Measurements from ENCODE around the gene CAB39.

Gene CAB39

DNA sequence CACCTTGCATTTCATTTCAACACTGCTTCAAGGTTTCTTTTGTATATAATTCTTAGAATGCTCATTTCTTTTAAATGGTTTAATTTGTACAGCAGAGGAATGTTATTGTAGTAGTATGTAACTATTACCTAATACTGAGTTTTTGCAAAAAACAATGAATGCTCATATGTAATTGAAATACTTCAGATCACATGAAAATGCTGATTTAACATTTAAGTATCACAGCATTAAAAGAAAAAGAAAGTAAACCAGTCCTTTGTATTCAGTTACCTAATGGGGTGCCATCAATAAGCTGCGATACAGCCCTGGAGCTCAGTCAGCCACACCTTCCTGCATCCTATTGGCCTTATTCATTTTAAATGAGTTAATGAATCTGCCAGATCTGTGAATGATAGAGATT lies 106.8 kb downstream of the CAB39 start:
- DNase-seq (ENCODE audit: low read depth in 2 of 2), result no peak

DNA sequence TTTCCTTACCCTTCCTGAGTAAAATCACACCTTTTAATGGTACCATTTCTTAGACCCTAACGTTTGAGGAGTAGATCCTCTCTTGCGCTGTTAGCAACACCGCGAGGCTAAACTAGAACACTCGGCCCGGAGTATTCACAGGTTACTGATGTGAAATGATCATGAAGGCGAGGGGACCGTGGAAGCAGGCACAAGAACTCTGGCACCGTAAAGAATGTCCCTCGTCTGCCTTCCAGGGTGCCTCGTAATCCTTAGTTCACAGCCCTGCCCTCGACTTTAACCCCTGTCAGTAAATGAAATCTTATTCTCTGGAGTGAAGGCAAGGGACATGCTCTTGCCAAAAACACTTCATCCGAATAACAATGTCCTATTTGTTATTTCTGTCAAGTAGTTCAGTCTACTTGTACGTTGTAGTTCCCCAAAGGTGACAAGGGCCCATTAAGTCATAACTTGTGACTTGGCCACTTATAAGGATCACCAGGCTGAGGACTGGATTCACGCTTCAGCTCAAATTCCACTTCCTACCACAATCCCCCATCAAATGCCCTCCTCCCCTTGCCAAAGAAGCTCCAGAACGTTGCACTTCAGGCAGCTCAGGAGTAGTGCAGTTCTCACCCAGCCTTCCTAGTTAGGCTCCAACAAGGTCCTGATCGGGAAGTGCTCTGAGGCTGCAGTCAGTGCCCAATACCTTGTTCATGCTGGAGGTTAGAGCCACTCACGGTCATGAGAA lies 108.8 kb downstream of the CAB39 start:
- DNase-seq (ENCODE audit: low read depth in 2 of 2), result no peak

DNA sequence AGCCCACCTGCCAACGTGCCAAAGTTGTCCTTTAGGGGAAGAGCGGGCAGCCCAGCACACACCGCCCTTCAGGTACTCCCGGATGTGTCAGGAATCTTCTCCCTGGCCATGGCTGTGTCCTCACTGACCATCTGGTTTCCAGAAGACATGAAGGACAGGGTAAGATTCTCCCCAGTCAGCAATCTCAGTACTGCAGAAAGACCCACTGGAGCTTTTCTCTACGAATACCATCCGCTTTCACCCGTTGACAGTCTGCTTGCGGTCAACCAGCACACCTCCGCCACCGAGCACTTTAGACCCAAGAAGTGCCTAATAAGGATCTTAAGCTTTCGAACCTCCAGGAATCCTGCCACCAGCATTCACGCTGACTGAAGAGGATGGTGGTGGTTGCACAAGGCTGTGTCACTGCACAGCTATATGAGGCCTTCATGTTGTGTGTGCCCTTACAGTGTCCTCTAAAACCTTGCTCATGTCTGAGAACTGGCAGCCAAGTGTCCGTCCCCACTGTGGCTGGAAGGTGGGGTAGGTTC lies 109.4 kb downstream of the CAB39 start:
- no peak for DNase-seq (ENCODE audit: low read depth in 2 of 2)

DNA sequence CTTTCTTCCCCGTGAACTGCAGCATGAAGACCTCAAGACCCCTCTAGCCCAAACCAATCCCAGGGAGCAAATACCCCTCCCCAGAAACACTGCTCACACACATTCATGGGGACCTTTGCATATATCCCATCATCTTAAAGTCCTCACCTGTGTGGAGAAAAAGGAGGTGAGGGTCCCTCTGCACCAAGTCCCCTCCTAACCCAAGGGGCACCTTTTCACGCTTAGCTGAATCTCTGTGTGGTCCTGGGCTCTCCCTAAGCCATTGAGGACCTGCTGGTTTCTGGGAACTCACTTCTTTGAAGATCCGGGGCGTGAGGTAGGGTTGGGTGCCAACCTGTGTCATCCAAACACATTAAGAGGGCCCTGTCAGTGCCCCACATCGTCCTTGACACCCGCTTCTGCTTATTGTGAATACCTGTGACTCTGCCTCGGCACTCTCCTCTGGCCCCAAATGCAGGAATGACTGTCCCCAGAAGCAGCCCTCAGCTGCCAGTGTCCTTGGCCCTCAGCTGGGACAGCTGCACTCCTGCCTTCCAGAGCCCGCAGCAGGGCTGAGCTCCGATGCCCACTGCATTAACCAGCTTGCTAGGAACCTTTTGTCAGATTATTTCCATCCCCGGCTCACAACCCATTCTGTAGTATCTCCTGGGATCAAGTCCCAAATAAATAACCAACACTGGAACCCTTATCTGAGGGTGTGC lies 110.8 kb downstream of the CAB39 start:
- no peak for DNase-seq (ENCODE audit: low read depth in 2 of 2)

DNA sequence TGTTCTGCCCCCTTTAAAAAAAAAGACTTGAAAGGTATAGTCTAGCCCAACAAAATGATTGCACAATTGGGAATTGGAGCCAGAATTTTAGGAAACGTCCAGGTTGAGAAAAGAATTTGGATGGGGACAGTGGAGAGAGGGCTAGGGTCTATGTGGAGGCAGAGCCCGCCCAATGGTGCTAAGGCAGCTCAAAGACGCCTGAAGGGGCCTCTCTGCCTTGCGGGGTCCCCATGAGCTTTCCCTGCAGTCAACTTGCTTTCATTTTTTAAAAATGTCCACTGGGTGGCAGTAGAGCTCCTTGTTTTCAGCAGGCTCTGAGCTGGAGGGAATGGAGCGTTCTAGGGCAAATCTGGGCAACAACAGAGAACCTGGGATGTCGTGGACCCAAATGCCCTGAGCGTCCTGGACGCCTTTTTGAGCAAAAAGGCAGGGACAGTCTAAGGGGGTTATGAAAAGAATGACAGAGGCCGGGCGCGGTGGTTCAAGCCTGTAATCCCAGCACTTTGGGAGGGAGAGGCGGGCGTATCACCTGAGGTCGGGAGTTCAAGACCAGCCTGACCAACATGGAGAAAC lies 111.8 kb downstream of the CAB39 start:
- peak in 1 of 2 donors; percentile 31 for DNase-seq (ENCODE audit: low read depth in 2 of 2)

DNA sequence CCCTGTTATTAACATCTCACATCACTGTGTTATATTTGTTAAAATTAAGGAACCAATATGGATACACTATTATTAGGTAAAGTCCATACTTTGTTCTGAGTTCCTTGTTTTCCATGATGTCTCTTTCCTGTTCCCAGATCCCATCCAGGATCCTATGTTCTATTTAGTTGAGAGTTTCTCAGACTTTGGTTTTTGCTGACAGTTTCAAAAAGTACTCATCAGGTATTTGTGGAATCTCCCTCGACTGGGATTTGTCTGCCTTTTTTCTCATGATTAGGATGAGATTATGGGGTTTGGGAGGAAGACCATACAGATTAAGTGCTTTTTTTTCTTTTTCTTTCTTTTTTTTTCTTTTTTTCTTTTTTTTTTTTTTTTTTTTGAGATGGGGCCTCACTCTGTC lies 112.7 kb downstream of the CAB39 start:
- no peak for DNase-seq (ENCODE audit: low read depth in 2 of 2)

DNA sequence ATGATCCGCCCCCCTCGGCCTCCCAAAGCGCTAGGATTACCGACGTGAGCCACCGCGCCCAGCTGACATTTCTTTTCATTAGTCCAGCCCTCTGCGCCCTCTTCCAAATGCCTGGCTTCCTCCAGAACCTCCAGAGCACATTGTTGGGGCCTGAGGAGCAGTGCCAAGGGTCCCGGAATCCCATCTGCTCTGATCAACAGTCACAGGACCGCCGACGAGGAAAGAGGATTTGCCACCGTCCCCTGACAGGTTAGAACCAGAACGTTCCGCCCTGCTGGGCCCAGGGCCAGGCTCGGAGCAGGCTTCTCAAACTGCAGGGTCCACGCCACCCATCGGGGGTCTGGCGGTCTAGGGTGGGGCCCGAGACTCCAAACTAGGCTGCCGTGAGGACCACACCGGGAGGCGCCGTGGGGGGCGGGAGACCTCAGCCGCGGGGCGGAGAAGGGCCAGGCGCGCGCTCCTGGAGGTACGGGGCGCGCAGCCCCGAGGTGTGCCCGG lies 115.2 kb downstream of the CAB39 start:
- DNase-seq (ENCODE audit: low read depth in 2 of 2), result no peak

DNA sequence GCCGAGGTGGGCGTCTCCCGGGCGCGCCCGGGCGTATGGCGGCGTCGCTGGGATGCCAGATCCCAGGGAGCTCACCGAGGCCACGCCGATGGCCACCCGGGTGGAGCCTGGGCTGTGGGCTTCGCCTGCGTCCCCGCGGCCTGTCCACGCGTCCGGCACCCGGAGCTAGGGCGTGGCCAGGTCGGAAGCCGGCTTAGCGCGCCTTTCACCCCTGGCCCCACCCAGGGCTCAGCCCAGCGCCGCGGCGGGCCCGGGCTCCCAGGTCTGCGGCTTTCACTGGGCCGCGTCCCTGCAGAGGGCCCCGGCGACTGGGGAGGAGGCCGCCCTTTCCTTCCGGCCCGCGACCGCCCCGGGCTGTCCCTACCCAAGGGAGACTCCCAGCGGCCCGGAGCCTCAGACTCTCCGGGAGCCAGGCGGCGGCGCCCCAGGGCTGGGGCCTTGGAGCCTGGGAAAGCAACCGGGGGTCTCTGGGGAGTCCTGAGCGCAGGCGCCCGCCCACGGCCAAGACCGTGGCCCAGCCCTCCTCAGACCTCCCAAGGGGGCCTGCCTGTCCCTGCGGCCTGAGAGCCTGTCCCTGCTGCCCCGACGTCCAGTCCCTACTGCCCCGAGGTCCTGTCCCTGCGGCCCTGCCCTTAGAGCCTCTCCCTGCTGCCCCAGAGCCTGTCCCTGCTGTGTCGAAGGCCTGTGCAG lies 115.8 kb downstream of the CAB39 start:
- no peak for DNase-seq (ENCODE audit: low read depth in 2 of 2)

DNA sequence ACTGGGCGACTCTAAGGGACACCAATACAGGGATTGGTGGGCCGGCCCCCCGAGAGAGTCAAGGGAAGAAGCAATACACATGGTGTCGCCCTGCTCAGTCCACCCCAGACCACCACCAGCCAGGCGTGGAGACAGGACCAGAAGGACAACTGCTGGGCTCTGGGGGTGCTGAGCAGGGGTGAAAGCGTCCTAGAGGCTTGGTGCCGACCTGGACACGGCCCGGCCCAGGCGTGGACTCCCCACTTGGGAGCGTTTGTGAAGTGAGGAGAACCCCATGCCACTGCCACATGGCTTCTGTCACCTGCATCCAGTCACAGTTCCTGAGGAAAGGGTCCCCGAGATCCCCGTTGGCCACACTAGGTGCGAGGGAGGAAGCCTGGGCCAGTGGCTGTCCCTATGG lies 116.7 kb downstream of the CAB39 start:
- DNase-seq (ENCODE audit: low read depth in 2 of 2), result no peak

DNA sequence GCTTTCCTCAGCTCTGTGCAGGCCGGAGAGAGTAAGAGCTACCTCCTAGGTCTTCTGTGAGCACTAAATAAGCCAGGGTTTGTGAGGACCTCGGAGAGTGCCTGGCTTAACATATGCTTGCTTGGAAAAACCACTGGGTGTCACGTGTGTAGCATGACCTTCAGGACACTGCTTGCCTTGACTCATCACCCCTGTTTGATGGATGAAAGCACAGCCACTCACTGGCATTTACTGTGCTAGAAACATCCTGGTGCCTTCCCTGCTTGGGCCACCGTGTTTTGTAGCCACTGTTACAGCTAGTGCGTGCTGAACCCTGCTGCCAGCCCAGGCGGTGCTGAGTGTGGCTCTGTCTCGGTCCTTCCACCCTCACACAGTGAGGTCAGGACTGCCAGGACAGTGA lies 117.3 kb downstream of the CAB39 start:
- no peak for DNase-seq (ENCODE audit: low read depth in 2 of 2)

DNA sequence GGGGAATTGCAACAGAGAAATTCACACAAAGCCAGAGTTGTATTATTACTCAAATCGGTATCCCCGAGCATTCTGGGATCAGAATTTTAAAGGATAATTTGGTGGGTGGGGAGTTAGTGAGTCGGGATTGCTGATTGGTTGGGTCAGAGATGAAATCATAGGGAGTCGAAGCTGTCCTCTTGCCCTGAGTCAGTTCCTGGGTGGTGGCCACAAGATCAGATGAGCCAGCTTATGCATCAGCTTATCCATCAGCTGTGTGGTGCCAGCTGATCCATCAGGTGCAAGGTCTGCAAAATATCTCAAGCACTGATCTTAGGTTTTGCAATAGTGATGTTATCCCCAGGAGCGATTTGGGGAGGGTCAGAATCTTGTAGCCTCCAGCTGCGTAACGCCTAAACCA lies 117.8 kb downstream of the CAB39 start:
- no peak for DNase-seq (ENCODE audit: low read depth in 2 of 2)

DNA sequence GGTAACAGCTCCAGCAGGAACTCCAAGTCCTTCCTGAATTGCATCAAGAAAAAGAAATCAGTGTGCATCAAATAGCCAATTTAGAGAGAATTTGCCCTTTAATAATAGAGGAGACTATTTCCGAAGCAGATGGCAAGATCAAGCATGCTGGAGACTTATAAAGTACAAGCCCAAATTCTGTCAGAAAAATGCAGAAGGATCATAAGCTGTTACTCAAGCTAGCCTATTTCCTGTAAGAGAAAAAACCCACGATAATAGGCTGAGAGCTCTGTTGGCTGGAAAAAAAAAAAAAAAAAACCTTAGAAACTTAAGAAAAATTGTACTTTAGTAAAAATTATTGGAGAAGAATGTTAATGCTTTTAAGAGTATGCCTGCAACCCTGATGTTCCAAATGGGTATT lies 127.7 kb downstream of the CAB39 start:
- DNase-seq (ENCODE audit: low read depth in 2 of 2), result no peak

DNA sequence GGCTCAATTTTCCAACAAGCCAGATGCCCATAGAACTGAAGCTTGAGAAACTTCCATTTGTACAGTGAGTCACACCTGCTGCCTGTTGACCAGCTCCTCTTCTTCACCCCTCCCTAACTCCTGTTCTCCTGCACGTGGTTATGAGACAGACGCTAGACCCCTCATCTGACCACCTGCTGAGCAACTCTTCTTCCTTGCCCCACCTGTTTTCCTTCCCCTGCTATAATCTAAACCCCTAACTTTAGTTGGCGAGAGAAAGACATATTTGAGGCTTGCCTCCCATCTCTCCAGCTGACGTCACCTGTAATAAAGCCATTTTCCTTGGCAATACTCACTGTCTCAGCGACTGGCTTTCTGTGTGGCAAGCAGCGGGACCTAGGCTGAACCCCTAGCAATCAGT lies 129.8 kb downstream of the CAB39 start:
- DNase-seq (ENCODE audit: low read depth in 2 of 2), result no peak

DNA sequence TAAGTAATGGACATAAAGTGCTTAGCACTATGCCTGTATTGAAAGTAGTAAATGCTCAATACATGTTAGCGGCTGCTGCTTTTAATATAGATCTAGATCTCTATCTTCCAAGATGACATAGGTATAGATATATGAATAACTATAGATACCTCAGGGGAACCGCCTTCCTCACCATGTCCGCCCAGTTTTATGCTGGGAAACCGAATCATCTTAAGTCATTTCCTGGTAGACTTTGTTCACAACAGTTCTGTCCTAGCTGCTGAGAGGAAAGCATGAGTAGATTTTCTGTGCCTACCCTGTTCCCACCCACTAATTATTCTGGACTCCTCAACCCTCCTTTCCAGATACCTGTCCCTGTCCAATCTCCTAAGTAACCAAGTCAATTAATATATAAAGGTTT lies 130.5 kb downstream of the CAB39 start:
- DNase-seq (ENCODE audit: low read depth in 2 of 2), result no peak

DNA sequence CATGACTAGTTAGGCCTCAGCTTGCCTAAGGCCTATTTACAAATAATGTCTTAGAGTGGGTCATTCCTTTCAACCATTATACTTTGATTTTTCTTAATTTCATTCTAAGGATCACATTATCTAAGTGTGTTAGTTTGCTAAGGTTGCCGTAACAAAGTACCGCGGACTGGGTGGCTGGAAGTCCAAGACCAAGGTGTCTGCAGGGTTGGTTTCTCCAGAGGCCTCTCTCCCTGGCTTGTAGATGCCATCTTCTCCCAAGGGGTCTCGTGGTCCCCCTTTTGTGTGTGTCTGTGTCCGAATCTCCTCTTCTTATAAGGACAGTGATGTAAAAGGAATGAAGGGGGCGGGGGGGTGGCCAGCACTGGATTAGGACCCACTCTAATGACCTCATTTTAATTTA lies 133.7 kb downstream of the CAB39 start:
- no peak for DNase-seq (ENCODE audit: low read depth in 2 of 2)

DNA sequence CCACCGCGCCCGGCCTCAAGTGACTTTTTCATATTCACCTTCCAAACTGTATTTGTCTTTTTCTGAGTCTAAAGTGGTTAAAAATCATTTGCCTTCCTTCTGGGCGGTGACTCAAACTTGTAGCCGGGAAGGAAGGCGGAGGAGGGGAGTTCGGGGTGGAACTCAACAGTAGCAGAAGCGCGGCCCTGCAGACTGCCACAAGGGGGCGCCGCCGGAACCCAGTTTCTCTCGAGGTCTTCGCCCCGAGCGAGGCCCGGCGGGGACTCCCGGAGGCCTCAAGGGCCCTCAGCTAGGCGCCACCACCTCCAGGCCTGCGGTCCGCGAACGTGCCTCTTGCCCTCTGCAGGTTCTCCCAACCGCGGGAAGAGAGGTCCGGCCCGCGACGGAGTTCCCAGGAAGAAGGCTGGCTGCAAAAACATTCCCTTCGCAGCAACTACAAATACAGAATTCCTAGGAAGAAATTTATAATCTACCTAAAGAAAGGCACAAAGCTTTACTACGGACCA lies 135.3 kb downstream of the CAB39 start:
- DNase-seq (ENCODE audit: low read depth in 2 of 2), result peak; percentile 78 to 84

DNA sequence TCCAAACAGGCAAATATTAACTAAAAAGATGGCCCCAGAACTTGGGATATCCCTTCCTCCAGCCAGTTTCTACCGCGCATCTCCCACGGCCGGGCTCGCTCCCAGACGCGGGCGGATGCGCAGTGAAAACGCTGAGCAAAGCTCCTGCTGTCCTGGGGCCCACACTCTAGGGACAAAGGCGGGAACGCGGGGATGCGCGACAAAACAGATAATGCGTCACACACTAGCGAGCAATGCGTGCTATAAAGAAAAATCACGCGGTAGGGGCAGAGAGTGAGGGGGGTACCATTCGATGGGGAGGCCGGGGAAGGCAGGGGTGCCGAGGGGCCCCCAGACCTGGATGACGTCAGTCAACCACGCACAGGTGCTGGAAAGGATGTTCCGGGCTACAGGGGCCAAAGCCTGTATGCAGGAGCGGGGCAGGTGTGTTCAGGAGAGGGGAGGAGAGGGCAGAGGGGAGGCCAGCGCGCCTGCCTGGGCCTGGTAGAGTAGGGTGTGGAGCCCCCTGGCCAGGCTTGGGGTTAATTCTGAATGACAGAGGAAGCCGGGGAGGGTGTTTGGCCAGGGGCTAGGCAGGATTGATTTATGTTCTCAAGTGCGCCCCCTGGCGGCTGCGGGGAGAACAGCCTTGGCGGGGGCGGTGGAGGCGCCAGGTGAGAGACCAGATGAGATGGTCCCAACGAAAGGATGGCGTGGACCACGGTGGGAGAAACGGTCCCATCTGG lies 137.2 kb downstream of the CAB39 start:
- peak; percentile 42 to 54 for DNase-seq (ENCODE audit: low read depth in 2 of 2)

DNA sequence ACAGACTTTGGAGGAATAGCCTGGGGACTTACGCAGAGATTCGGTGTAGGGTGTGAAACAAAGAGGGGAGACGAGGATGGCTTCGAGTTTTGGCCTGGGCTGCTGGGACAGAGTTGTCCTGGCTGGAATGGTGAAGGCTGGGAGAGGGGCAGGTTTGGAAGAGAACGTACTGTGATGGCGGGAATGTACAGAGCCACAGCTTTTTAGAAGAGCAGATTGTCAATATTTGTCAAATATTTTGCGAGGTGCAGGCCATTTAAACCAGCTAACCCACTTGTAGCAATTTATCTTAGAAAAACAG lies 137.7 kb downstream of the CAB39 start:
- DNase-seq (ENCODE audit: low read depth in 2 of 2), result no peak

DNA sequence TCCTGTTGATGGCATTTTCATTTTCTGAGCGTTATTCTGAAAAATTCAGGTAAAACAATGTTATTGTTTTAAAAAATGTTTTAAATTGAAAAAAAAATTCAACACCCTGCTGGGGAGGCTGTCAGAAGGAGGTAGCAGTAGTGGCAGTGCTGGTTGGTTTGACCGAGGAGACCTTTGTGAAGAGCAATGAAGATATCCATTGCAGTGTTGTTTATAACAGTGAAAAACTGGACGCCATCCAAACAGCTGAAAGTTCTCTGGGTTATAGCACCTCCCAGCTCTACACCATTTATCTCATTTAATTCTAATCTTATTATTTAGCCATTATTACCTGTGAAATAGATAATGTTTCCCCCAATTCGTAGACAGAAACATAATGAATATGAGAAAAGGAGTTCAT lies 139.5 kb downstream of the CAB39 start:
- no peak for DNase-seq (ENCODE audit: low read depth in 2 of 2)

DNA sequence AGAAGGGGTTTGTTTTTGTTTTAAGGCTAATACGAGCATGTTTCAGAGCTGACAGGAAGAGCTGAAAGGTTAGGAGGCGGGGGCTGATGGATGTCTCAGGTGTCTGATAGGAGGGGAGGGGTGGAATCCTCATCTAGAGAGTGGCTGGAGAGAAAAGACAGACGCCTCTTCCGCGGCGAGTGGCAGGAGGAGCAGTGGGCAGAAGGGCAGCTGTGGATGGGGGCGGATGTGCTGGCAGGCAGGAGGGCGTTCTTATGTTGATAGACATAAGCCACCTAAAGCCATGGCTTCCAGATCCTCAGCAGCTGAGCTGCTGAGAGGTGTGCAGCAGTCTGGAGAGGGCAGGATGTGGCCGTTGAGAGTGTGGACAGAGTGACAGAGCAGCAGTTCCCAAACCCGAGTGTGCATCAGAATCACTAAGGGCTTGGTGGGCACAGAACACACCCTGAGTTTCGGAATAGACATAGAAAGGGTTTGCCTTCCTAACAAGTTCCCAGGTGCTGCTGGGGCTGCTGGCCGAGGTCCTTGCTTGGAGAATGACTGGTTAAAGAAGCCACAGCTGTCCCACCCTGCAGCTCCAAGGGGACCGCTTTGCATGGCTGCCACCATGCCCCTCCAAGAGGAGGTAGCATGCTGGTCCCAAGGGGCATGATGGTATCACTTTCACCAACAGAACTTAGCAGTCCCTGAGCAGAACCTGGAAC lies 149.1 kb downstream of the CAB39 start:
- DNase-seq (ENCODE audit: low read depth in 2 of 2), result no peak

DNA sequence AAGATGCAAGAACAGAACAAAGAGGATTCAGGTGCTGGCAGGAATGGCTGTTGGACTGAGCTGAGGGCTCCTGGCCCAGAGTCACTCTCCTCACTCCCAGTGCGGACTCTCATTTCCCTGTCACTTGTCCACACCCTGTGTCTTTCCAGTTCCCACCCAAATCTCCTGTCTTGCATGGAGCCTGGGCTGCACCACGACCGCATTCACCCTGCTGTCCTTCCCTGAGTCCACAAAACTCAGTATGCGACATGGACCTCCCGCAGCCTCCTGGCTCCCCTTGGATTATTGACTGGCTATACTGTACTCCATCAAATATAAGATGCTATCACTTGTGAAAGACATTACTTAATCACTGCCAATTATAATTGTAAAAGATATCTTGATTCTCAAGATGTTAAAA lies 149.7 kb downstream of the CAB39 start:
- DNase-seq (ENCODE audit: low read depth in 2 of 2), result no peak
